HG02885 (cell line): ENCODE results near the gene CALM3.
A peak's percentile ranks its signal among the peaks of the same experiment; 100 is the strongest.

Experiments used
- ATAC-seq: cut with Tn5 transposase; IDR thresholded peaks from one replicate; pipeline ENCODE4 v1.9.1; 2021; ENCODE audit warnings: mild to moderate bottlenecking; ENCODE audit not compliant: unreplicated experiment, poor library complexity

Gene CALM3

DNA sequence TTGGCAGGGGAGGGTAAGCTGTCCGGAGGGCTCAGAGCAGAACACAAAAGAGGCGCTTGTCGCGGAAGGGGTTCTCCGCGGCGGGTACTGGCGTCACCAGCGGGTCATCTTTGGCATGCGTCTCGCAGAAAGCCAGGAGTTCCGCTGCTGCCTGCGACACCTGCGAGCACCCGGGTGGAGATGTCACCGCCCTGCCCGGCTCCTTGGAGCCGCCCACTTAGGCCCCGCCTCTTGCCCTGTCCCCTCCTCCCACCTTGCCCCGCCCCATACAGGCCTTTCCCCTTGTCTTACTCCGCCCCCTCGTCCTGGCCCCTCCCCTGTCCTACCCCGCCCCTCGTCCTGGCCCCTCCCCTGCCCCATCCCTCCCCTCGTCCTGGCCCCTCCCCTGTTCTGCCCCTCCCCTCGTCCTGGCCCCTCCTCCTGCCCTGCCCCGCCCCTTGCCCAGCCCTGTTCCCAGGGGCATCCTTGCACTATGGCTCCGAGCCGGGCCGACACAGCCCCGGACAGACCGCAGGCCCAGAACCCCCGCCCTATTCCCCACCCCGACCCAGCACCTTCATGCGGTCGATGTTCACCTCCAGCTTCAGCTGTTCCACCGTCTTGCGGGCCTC is 33.0 kb downstream of the CALM3 start:
- ATAC-seq: peak; percentile 67

DNA sequence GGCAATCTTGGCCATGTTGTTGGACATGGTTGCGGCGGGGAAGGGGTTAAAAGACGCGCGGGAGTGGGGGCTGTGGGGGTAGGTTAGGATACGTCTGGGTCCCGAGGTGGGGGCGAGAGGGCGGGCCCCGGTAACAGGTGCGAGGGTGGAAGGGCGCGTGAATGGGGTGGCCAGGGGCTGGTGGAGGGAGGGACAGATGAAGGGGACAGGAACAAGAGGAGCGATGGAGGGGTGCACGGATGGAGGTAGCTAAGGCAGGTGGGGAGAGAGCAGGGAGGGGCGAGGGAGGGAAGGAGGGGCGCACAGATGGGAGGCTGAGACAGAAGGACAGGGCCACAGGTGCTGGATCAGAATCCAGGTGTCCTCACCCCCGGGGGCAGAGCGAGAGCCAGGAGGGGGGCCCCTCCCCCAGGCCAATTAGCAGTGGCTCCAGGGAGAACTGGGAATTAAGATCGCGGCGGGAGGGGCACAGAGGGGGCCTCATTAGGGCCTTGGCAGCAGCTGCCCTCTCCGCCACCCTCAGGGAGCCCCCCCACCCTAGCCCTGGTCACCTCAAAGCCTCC is 33.6 kb downstream of the CALM3 start:
- no peak for ATAC-seq

GRCh38 chr19:46635920-46636761 is 35.0 kb downstream of the CALM3 start, which contains the start of gene GNG8:
TSS of gene GNG8 (minus strand) at chr19:46636202. CDS start at chr19:46634682, 1,520 bp downstream.
- ATAC-seq: no peak

DNA sequence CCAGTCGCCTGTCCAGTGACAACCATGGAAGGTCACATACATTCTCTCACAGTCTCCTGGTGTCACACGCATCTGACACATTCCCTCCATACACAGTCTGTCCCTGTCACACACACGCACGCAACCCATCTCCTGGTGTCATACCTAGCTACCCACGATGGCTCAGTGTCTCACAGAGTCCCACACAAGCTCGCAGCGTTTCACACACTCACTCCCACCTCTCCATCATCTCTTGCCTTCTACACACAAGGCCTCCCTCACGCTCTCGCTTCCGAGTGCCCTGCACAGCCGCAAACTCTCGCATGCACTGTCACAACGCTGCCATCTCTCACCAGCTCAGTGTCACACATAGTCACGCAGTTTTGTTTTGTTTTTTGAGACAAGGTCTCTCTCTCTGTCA is 36.1 kb downstream of the CALM3 start:
- no peak for ATAC-seq

GRCh38 chr19:46639358-46640182 is 38.4 kb downstream of the CALM3 start:
- ATAC-seq: no peak

GRCh38 chr19:46640656-46641055 is 39.5 kb downstream of the CALM3 start:
- no peak for ATAC-seq

DNA sequence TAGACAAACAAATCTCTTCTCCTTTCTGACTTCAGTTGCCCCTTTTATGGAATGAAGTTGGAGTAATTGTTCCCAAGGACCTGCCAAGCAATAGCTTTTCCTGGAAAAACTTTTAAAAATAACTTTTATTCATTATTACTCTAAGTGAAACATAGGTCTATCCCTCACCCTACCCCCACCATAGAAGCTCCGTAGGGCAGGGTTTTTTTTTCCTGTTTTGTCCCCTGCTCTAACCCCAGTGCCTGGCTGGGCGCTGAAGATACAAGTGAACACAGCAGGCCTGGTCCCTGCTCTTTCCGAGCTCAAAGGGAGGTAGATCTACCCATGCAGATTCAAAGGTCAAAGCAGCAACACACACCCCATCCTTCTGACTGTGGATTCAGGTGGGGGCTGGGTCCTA is 43.6 kb downstream of the CALM3 start:
- no peak for ATAC-seq

GRCh38 chr19:46646402-46646801 is 45.3 kb downstream of the CALM3 start:
- no peak for ATAC-seq

GRCh38 chr19:46648060-46648960 is 47.2 kb downstream of the CALM3 start:
- no peak for ATAC-seq

- ATAC-seq: no peak
These were observed 48.1 kb downstream of the CALM3 start for GRCh38 chr19:46648961-46649960.

- ATAC-seq: no peak
These were observed 49.3 kb downstream of the CALM3 start for GRCh38 chr19:46650445-46650844.

GRCh38 chr19:46654621-46655152 is 53.6 kb downstream of the CALM3 start:
- no peak for ATAC-seq

DNA sequence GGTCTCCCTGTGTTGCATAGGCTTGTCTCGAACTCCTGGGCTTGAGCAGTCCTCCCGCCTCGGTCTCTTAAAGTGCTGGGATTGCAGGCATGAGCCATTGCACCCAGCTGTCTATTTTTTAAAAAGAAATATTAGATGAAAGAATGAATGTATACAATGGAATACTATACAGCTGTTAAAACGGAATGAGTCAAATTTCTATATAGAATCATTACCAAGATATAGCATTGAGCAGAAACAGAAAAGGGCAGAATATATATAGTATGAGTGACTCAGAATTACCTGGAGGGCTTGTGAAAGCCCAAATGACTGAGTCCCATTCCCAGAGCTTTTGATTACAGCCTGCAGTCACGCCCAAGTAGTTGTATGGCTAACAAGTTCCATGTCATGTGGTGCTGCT is 55.4 kb downstream of the CALM3 start:
- ATAC-seq: no peak

DNA sequence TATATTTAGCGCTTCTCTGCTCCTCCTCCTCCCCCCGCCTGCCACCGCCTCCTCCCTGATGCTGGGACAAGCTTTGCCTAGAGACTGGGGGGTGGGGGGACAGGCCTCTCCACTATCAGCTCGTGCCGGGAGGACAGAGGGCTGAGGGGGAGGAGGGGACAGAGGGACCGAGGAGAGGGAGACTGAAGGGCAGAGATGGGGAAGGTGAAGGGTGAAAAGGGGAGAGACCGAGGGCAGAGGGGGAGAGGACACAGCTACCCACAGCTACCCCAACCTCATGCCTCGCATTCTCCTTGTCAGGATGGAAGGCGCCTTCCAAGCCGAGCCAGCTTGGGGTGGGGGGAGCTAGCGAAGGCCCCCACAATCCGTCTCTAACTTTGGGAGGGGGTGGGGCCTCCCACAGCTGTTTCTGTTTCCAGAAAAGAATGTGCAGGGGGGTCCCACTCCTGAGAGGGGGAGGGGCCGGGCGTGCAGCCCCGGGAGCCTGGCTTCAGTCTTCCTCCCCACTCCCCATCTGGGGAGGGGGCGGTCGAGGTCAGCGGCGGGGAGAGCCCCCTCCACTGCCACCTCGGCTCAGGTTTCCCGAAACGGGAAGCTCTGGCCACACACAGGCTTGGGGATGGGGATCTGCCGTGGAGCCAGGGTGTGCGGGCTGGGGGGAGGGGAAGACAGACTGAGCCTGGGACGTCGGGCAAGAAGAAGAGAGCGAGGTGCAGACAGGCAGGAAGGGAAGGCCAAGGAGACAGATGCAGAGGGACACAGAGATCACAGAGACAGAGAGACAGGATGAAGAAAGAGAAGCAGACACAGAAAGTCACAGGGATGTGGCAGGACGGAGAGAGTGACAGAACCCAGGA is 58.2 kb downstream of the CALM3 start:
- ATAC-seq: no peak

DNA sequence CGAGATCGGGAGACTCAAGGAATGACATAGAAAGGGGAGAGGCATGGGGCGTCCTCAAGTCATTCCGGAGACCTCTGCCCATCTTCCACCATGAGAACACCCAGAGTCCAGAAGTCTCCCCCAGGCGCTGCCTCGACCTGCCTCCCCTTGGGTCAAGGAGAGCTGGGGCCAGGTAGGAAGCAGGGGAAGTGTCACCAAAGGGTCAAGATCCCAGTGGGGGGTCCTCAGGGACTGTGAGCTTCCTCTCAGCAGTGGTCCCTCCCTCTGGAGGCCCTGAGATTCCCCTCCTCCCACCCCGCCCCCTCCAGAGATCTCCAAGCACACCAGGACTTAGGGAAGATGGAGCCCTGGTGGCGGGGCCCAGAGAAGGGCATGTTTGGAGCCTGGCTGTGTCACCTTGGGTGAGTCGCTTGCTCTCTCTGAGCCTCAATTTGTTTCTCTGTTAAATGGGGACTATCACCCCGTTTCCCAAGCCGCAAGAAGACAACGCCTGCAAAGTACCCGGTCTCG is 58.9 kb downstream of the CALM3 start:
- ATAC-seq: no peak
